T-helper 1 cell treated with Interleukin-12 subunit alpha and Interleukin-12 subunit beta and Interleukin-4 antibody, amounts not matched to agents 30 ng/mL and 1 ng/mL, for 36 hours (primary cell): ENCODE measurements around the gene COMP. TPM values are rescaled to one million over a fixed set of nuclear protein-coding genes. Genes with fewer than 3 reads are reported as not detected.

Experiments used
- intact Hi-C: fragments of 100-400 bp; cut with micrococcal nuclease; formaldehyde crosslinking; loops from one replicate; pipeline ENCODE4 v1.15.1; 2024
- total RNA-seq: library from RNA; stranded (reverse); gene quantifications from 2 replicates; pipeline ENCODE4 v1.2.3, GENCODE V29; 2022

The COMP gene
- total RNA-seq, 1 donor from 2014 or later, result not detected

- intact Hi-C loops, result loop anchor here (1.0 to 5.0 kb wide), 5 partner anchors 47 to 177 kb away; partner anchors contain the start of genes CRTC1 and UPF1
Measured at GRCh38 chr19:18785179-18786124, 5.7 kb downstream of the COMP start.

DNA sequence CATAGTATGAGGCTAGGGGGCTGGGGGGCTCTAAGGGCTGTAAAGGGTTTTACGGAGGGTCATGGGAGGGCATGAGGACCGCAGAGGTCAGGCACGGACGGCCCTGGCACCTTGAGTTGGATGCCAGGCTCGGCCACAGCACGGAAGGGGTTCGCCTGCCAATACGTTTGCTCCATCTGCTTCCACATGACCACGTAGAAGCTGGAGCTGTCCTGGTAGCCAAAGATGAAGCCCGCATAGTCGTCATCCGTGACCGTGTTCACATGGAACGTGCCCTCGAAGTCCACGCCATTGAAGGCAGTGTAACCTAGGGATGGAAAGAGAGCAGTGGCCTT lies 6.4 kb downstream of the COMP start:
- intact Hi-C loops, result loop anchor here (1.0 to 5.0 kb wide), 4 partner anchors 48 to 148 kb away; partner anchors contain the start of genes CRTC1 and UPF1

DNA sequence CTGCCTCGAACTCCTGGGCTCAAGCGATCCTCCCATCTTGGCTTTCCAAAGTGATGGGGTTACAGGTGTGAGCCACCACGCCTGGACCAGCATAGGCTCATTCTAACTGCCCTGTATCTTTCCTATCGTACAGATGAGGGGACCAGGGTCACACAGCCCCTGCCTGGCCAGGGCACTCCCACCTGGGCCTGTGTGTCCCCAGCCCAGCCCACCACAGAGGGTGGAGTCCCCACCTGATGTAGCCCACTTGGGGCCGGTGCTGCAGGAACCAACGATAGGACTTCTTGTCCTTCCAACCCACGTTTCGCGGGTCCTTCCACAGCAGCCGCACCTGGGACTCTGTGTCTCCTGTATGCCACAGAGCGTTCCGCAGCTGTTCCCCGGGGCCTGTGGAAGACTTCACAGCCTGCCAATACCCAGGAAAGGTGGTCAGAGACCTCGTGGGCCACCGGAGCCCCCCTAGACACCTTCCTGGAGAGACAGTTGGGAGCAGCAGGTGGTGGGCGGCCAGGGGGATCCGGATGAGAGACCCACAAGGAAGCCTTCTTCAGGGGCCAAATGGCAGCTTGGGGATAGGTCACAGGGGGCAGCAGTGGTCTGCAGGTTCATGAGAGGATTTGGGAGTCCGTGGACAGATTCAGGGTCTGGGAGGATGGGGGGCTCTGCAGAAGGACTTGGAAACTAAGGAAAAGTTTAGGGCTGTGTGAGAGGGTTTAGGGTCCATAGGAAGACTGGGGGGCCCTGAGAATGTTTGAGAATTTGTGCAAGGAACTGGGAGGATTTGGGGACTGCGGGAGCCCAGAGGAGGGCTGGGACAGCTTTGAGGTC lies 6.9 kb downstream of the COMP start:
- intact Hi-C loops, result no loop called here

- intact Hi-C loops, result no loop called here
Measured at GRCh38 chr19:18782559-18783225, 8.4 kb downstream of the COMP start.

- intact Hi-C loops, result no loop called here
Measured at GRCh38 chr19:18781885-18782527, 9.1 kb downstream of the COMP start.

DNA sequence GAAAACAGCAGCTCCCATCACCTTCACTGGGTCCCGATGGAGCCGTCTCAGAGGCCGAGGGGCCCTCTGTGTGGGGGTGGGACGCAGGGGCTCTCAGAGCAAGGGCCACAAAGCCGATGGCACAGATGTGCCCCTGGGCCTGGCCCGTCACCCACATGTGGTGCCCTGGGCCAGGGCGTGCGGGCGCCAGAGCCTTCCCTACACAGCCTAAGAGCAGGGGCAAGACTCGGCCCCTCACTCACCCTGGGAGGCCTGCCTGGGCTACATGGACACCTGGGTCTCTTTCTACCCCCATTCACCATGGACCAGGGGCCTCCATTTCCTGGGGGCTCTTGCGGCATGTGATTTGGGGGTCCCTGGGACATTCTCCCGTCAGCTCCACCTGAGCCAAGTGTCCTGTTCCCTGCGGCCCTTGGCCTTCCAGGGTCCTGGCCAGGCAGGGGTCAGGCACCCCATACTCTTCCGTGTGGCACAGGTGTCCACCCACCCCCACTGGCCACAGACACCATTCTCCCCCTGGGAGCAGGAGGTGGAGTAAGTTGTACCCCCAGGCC lies 10.0 kb downstream of the COMP start:
- intact Hi-C loops, result no loop called here

GRCh38 chr19:18780631-18781030 lies 10.5 kb downstream of the COMP start:
- intact Hi-C loops, result no loop called here

- intact Hi-C loops, result no loop called here
Measured at GRCh38 chr19:18780081-18780480, 11.0 kb downstream of the COMP start.

- intact Hi-C loops, result no loop called here
Measured at GRCh38 chr19:18778826-18779495, 12.1 kb downstream of the COMP start.

DNA sequence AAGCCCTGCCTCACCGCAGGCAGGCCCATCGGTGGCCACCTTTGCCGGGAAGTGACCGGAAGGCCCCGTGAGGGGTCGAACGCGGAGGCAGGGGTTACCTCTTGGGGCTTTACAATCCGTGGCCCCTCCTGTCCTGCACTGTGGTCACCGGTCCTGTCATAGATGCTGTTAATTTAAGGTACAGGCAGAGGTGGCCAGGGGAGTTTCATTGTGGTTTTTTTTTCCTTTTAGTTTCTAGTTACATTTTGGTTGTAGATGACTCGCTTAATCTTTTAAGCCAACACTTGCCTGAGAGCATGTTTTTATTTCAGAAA lies 13.1 kb downstream of the COMP start:
- intact Hi-C loops, result no loop called here

DNA sequence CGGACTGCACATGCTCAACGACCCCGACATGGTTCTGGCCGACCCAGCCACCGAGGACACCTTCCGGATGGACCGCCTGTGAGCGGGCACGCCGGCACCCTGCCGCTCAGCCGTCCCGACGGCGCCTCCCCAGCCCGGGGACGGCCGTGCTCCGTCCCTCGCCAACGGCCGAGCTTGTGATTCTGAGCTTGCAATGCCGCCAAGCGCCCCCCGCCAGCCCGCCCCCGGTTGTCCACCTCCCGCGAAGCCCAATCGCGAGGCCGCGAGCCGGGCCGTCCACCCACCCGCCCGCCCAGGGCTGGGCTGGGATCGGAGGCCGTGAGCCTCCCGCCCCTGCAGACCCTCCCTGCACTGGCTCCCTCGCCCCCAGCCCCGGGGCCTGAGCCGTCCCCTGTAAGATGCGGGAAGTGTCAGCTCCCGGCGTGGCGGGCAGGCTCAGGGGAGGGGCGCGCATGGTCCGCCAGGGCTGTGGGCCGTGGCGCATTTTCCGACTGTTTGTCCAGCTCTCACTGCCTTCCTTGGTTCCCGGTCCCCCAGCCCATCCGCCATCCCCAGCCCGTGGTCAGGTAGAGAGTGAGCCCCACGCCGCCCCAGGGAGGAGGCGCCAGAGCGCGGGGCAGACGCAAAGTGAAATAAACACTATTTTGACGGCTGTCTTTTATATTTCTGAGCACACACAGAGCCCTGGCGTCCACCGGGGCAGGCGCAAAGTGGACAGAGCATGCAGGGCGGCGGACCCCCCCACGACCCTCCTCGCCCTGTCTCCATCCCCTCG lies 13.6 kb downstream of the COMP start:
- intact Hi-C loops, result no loop called here

- intact Hi-C loops, result no loop called here
Measured at GRCh38 chr19:18776736-18777135, 14.4 kb downstream of the COMP start.

DNA sequence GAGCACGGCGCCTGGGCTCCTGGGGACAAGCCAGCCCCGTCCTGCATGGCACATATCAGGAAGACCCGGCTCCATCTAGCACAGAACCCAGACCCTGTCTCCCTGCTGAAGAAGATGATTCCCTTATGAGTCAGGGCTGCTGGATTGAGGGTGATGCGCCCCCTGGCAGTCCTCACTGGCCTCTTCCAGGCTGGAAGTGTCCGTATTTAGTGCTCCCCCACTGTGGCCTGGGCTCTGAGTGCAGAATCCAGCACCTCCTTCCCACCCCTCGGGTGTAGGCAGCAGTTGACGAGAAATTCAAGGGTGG lies 14.9 kb downstream of the COMP start:
- intact Hi-C loops, result no loop called here

DNA sequence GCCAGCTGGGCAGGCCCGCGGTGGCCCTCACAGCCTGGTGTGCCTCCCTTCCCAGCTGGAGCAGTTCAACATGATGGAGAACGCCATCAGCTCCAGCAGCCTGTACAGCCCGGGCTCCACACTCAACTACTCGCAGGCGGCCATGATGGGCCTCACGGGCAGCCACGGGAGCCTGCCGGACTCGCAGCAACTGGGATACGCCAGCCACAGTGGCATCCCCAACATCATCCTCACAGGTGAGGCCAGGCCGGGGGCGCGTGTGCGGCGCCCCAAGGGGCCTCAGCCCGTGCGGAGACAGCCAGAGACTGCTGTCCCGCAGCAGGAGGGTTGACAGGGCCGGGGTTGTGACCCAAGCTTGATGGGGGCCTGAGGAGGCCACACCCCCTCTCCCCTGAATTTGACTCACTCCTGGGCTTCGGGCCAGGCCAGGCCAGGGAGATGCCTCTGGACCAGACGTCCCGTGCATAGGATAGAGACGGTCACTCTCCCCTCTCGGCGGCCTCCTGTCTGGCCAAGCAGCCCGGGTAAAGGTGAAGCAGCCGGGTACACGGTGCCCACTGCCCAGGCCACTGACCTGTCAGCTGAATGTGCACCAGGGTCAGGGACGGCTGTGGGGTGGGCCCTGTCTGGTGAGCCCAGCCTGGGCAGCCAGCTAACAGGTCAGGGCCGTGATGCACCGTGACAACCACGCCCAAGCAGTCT lies 15.4 kb downstream of the COMP start:
- intact Hi-C loops, result no loop called here

- intact Hi-C loops, result no loop called here
Measured at GRCh38 chr19:18774782-18775444, 16.2 kb downstream of the COMP start.

DNA sequence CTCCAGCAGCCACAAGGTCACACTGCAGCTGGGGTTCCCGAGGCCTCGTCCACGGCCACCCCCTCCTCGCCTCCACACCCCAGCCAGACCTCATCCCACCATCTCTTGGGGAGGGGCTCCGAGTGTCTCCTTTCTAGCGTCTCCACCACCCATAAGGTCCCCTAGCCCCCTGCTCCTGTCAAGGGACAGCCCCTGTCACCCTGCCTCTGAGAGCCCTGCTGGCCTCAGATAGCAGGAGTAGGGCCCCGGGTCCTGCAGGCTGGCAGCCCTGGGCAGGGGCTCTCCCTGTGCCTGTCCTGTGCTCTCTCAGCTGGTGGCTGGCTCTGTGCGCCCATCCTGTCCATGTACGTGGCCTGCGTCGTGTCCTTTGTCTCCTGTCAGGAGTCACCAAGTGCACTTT lies 17.0 kb downstream of the COMP start:
- intact Hi-C loops, result no loop called here

GRCh38 chr19:18773682-18774081 lies 17.4 kb downstream of the COMP start:
- intact Hi-C loops, result no loop called here
